IMR-90 (cell line): ENCODE measurements around the gene PRKN. TPM values are rescaled to one million over a fixed set of nuclear protein-coding genes. Genes with fewer than 3 reads are reported as not detected.

Experiments
- ATAC-seq: fragments of 200-7000 bp; cut with Tn5 transposase; 2 replicates; pipeline ENCODE4 v1.9.1; 2020; ENCODE audit warnings: low read depth, mild to moderate bottlenecking, moderate library complexity
- BruUV-seq: library from RNA; stranded (reverse); fragments of 400-500 nt; replicated peaks from 2 replicates; lab custom pipeline; 2021; lab: Mats Ljungman, UMichigan
- CTCF ChIA-PET: fragments of 300-600 bp; formaldehyde crosslinking; extraction: SDS; loops from one replicate; lab custom pipeline; 2021; ENCODE audit warnings: antibody characterized with exemption; lab: Yijun Ruan, JAX
- POLR2A ChIA-PET: fragments of 300-600 bp; sonication (Branson Sonifier 250); formaldehyde crosslinking; loops from one replicate; lab custom pipeline; 2022; ENCODE audit warnings: antibody characterized with exemption; ENCODE audit not compliant: unreplicated experiment; lab: Charles Lee
- DNase-seq: peaks from one replicate; pipeline ENCODE4 v3.0.0; 2013
- H2AFZ ChIP-seq: replicated peaks from 2 replicates; pipeline ENCODE3; 2013; ENCODE audit warnings: low read length, mild to moderate bottlenecking; ENCODE audit not compliant: poor library complexity
- H2AK5ac ChIP-seq: 2 replicates; pipeline ENCODE4 v1.6.1; 2013; ENCODE audit warnings: low read depth, low read length, inconsistent platforms
- H2AK9ac ChIP-seq: replicated peaks from 2 replicates; pipeline ENCODE3; 2013; ENCODE audit warnings: mild to moderate bottlenecking, low read depth, low read length, moderate library complexity; ENCODE audit not compliant: poor library complexity
- H2BK120ac ChIP-seq: 2 replicates; pipeline ENCODE4 v1.6.1; 2013; ENCODE audit warnings: low read depth, low read length, inconsistent platforms
- H2BK15ac ChIP-seq: 3 replicates; pipeline ENCODE4 v1.6.1; 2013; ENCODE audit warnings: low read depth, low read length, inconsistent platforms
- H2BK20ac ChIP-seq: 2 replicates; pipeline ENCODE4 v1.6.1; 2013; ENCODE audit warnings: low read depth, mild to moderate bottlenecking, inconsistent platforms, low read length, moderate library complexity
- H2BK5ac ChIP-seq: 2 replicates; pipeline ENCODE4 v1.6.1; 2013; ENCODE audit warnings: mild to moderate bottlenecking, low read depth, low read length, inconsistent platforms; ENCODE audit not compliant: poor library complexity, severe bottlenecking
- H3K14ac ChIP-seq: replicated peaks from 2 replicates; pipeline ENCODE4 v1.6.1; 2013; ENCODE audit warnings: low read depth, low read length, inconsistent platforms
- H3K18ac ChIP-seq: 2 replicates; pipeline ENCODE4 v1.6.1; 2013; ENCODE audit warnings: low read depth, low read length, control low read depth
- H3K23ac ChIP-seq: 2 replicates; pipeline ENCODE4 v1.6.1; 2013; ENCODE audit warnings: low read depth, low read length, inconsistent platforms
- H3K27ac ChIP-seq: 2 replicates; pipeline ENCODE4 v1.5.1; 2013; ENCODE audit warnings: mild to moderate bottlenecking, control low read depth, low read length; ENCODE audit not compliant: insufficient read depth
- H3K27me3 ChIP-seq: 2 replicates; pipeline ENCODE4 v1.6.1; 2013; ENCODE audit warnings: low read length; ENCODE audit not compliant: control insufficient read depth, insufficient read depth
- H3K36me3 ChIP-seq: 2 replicates; pipeline ENCODE4 v1.6.1; 2013; ENCODE audit warnings: low read length, mixed read lengths; ENCODE audit not compliant: control insufficient read depth, insufficient read depth
- H3K4ac ChIP-seq: 2 replicates; pipeline ENCODE4 v1.6.1; 2013; ENCODE audit warnings: low read depth, low read length, inconsistent platforms
- H3K4me1 ChIP-seq: 2 replicates; pipeline ENCODE4 v1.6.1; 2013; ENCODE audit warnings: low read length, mixed read lengths; ENCODE audit not compliant: control insufficient read depth, insufficient read depth
- H3K4me2 ChIP-seq: 2 replicates; pipeline ENCODE4 v1.6.1; 2013; ENCODE audit warnings: low read depth, mild to moderate bottlenecking, control low read depth, low read length, moderate library complexity
- H3K4me3 ChIP-seq: 2 replicates; pipeline ENCODE4 v1.5.1; 2013; ENCODE audit warnings: low read depth, mild to moderate bottlenecking, control low read depth, low read length, moderate library complexity; ENCODE audit not compliant: insufficient read depth
- H3K56ac ChIP-seq: 2 replicates; pipeline ENCODE4 v1.6.1; 2013; ENCODE audit warnings: low read length, inconsistent platforms; ENCODE audit not compliant: insufficient read depth; ENCODE audit errors: extremely low read depth
- H3K79me1 ChIP-seq, 2 experiments: 2 replicates each; pipeline ENCODE4 v1.6.1; 2013; ENCODE audit warnings: low read length in 2 of 2, inconsistent platforms in 1 of 2, low read depth in 1 of 2
- H3K9ac ChIP-seq: 2 replicates; pipeline ENCODE4 v1.6.1; 2013; ENCODE audit warnings: low read depth, low read length, control low read depth
- H3K9me1 ChIP-seq: 2 replicates; pipeline ENCODE4 v1.6.1; 2013; ENCODE audit warnings: low read length, inconsistent platforms; ENCODE audit not compliant: insufficient read depth
- H3K9me3 ChIP-seq: 2 replicates; pipeline ENCODE4 v1.6.1; 2013; ENCODE audit warnings: low read length; ENCODE audit not compliant: control insufficient read depth, insufficient read depth
- H4K20me1 ChIP-seq: 2 replicates; pipeline ENCODE4 v1.6.1; 2013; ENCODE audit warnings: low read length, inconsistent platforms; ENCODE audit not compliant: insufficient read depth
- H4K5ac ChIP-seq: 2 replicates; pipeline ENCODE4 v1.6.1; 2013; ENCODE audit warnings: mild to moderate bottlenecking, low read depth, low read length, control low read depth
- H4K8ac ChIP-seq, 2 experiments: 2 replicates each; pipeline ENCODE4 v1.6.1; 2013; ENCODE audit warnings: low read depth in 2 of 2, low read length in 2 of 2, control low read depth in 1 of 2, inconsistent platforms in 1 of 2
- H4K91ac ChIP-seq: 2 replicates; pipeline ENCODE4 v1.6.1; 2013; ENCODE audit warnings: low read depth, low read length, inconsistent platforms; ENCODE audit not compliant: insufficient read depth
- BHLHE40 ChIP-seq: fragments of 150-350 bp; IDR thresholded peaks from 2 replicates; pipeline ENCODE4 v1.6.1; 2016; ENCODE audit warnings: mild to moderate bottlenecking, low read depth, low read length
- CEBPB ChIP-seq: IDR thresholded peaks from 2 replicates; pipeline ENCODE4 v1.6.1; 2012; ENCODE audit warnings: low read depth, low read length, improper control_type of control experiment
- FOS ChIP-seq: fragments of 150-350 bp; IDR thresholded peaks from 2 replicates; pipeline ENCODE4 v1.6.1; 2016; ENCODE audit warnings: low read depth, low read length
- MXI1 ChIP-seq: IDR thresholded peaks from 2 replicates; pipeline ENCODE4 v1.6.1; 2012; ENCODE audit warnings: low read depth, mild to moderate bottlenecking, low read length, moderate library complexity, borderline replicate concordance
- NFE2L2 ChIP-seq: fragments of 150-350 bp; IDR thresholded peaks from 2 replicates; pipeline ENCODE4 v1.6.1; 2016; ENCODE audit warnings: low read depth, mild to moderate bottlenecking, low read length
- POLR2A ChIP-seq: IDR thresholded peaks from 2 replicates; pipeline ENCODE4 v1.6.1; 2012; ENCODE audit warnings: mild to moderate bottlenecking, low read depth, low read length
- RCOR1 ChIP-seq: IDR thresholded peaks from 2 replicates; pipeline ENCODE4 v1.6.1; 2012; ENCODE audit warnings: mild to moderate bottlenecking, low read length, improper control_type of control experiment; ENCODE audit not compliant: insufficient replicate concordance
- RFX5 ChIP-seq: IDR thresholded peaks from 2 replicates; pipeline ENCODE4 v1.8.0; 2012; ENCODE audit warnings: low read depth, mild to moderate bottlenecking, low read length, moderate library complexity
- WGBS, 2 experiments: methylation state at CpG; one replicate each; pipeline versions ENCODE4 v1.1.5 to v1.1.7; 2013; ENCODE audit warnings: missing lambda C conversion rate in 2 of 2; ENCODE audit not compliant: insufficient read length in 1 of 2; ENCODE audit errors: extremely low coverage in 2 of 2; 5-methylcytosine and 5-hydroxymethylcytosine counted together
- dilution Hi-C: fragments of 300-500 bp; cut with HindIII; formaldehyde crosslinking; loops from one replicate; pipeline ENCODE4 v1.14.3; 2018; ENCODE audit warnings: low sequenced_read_pairs; ENCODE audit not compliant: unreplicated experiment
- in situ Hi-C: fragments of 300-500 bp; cut with MboI; formaldehyde crosslinking; loops from 3 replicates; pipeline ENCODE4 v1.14.3; 2019; ENCODE audit warnings: low sequenced_read_pairs, inconsistent platforms, mixed read lengths
- intact Hi-C: fragments of 100-400 bp; cut with micrococcal nuclease; formaldehyde crosslinking; loops from 2 replicates; pipeline ENCODE4 v1.10.0; 2022
- polyA plus RNA-seq, 3 experiments: library from polyadenylated mRNA; depleted of rRNA; stranded (reverse); fragments of >200 nt; gene quantifications; 2 replicates each; pipeline ENCODE4 v1.2.3, GENCODE V29; 2012; ENCODE audit warnings: low replicate concordance in 1 of 3
- total RNA-seq: library from RNA; depleted of rRNA; stranded (reverse); fragments of >200 nt; gene quantifications from 2 replicates; pipeline ENCODE4 v1.2.3, GENCODE V29; 2012
- TF ChIP-seq, protein P1 (sequence below): fragments of 150-350 bp; IDR thresholded peaks from 2 replicates; pipeline ENCODE4 v1.6.1; 2017; ENCODE audit warnings: mild to moderate bottlenecking, antibody characterized with exemption, low read length, low read depth
- TF ChIP-seq, protein P2 (sequence below): conservative IDR thresholded peaks from 2 replicates; pipeline ENCODE4 v1.5.1; 2012; ENCODE audit warnings: mild to moderate bottlenecking, low read depth, low read length, improper control_type of control experiment
- TF ChIP-seq, protein P3 (sequence below): fragments of 150-350 bp; IDR thresholded peaks from 2 replicates; pipeline ENCODE4 v1.6.1; 2016; ENCODE audit warnings: low read depth, mild to moderate bottlenecking, low read length, moderate library complexity, borderline replicate concordance

The PRKN gene
- total and polyA plus RNA-seq, 2 of the 4 experiments (the other 2 are of a cell fraction), result 0.15 to 0.18 TPM

DNA sequence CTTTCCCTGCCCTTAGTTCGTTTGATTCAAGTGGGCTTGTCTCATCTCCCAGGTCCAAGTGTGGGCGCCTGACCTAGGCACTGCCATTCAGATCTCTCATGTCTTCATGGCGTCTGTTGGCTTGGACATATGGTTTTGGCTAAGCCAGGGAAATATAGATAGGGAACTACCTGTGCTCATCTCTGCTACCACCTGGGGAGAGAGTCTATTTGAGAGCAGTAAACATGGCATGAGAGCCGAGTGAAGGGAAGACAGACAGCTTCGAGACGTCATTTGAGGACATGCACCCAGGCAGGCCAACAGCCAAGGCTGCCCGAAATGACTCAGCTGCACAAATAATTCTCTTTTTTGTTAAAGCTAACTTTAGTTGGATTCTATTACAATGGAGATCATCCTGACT, 1083.0 kb downstream of the PRKN start:
- no peak overlapping the region for H3K4me3 ChIP-seq
- H2BK20ac ChIP-seq, result no peak overlapping the region
- H2AFZ ChIP-seq, result no peak overlapping the region
- H4K5ac ChIP-seq, result no peak overlapping the region
- H3K56ac ChIP-seq, result no peak overlapping the region
- H3K4me2 ChIP-seq, result no peak overlapping the region
- intact Hi-C loops (no loop called here), in situ Hi-C loops (no loop called here), dilution Hi-C loops (no loop called here)
- H4K8ac ChIP-seq, result no peak overlapping the region
- TF ChIP-seq, protein P1, sequence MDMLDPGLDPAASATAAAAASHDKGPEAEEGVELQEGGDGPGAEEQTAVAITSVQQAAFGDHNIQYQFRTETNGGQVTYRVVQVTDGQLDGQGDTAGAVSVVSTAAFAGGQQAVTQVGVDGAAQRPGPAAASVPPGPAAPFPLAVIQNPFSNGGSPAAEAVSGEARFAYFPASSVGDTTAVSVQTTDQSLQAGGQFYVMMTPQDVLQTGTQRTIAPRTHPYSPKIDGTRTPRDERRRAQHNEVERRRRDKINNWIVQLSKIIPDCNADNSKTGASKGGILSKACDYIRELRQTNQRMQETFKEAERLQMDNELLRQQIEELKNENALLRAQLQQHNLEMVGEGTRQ, result no peak
- TF ChIP-seq CEBPB, result no peak
- TF ChIP-seq POLR2A, result no peak
- no peak for TF ChIP-seq NFE2L2
- no peak for TF ChIP-seq RCOR1
- TF ChIP-seq, protein P2, sequence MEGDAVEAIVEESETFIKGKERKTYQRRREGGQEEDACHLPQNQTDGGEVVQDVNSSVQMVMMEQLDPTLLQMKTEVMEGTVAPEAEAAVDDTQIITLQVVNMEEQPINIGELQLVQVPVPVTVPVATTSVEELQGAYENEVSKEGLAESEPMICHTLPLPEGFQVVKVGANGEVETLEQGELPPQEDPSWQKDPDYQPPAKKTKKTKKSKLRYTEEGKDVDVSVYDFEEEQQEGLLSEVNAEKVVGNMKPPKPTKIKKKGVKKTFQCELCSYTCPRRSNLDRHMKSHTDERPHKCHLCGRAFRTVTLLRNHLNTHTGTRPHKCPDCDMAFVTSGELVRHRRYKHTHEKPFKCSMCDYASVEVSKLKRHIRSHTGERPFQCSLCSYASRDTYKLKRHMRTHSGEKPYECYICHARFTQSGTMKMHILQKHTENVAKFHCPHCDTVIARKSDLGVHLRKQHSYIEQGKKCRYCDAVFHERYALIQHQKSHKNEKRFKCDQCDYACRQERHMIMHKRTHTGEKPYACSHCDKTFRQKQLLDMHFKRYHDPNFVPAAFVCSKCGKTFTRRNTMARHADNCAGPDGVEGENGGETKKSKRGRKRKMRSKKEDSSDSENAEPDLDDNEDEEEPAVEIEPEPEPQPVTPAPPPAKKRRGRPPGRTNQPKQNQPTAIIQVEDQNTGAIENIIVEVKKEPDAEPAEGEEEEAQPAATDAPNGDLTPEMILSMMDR, result no peak
- TF ChIP-seq, protein P3, sequence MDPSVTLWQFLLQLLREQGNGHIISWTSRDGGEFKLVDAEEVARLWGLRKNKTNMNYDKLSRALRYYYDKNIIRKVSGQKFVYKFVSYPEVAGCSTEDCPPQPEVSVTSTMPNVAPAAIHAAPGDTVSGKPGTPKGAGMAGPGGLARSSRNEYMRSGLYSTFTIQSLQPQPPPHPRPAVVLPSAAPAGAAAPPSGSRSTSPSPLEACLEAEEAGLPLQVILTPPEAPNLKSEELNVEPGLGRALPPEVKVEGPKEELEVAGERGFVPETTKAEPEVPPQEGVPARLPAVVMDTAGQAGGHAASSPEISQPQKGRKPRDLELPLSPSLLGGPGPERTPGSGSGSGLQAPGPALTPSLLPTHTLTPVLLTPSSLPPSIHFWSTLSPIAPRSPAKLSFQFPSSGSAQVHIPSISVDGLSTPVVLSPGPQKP, result no peak
- TF ChIP-seq FOS, result no peak
- TF ChIP-seq MXI1, result no peak
- no peak for TF ChIP-seq RFX5
- no peak for TF ChIP-seq BHLHE40
- ATAC-seq (no peak), DNase-seq (no peak)
- no peak overlapping the region for H2BK5ac ChIP-seq
- no peak overlapping the region for H2AK9ac ChIP-seq
- H3K4me1 ChIP-seq, result no peaks in the 10 kb centered on the region
- no peak overlapping the region for H3K23ac ChIP-seq
- H3K4ac ChIP-seq, result no peak overlapping the region
- H2AK5ac ChIP-seq, result no peak overlapping the region
- H4K91ac ChIP-seq, result no peak overlapping the region
- no peaks in the 10 kb centered on the region for H3K27me3 ChIP-seq
- no peak overlapping the region for H3K14ac ChIP-seq
- no peak overlapping the region for H3K9ac ChIP-seq
- no peak overlapping the region for H3K18ac ChIP-seq
- ChIA-PET POLR2A (no interaction called here), CTCF (no interaction called here)
- H3K9me1 ChIP-seq, result no peaks in the 10 kb centered on the region
- no peak overlapping the region for H3K27ac ChIP-seq
- H4K20me1 ChIP-seq, result no peaks in the 10 kb centered on the region
- no peaks in the 10 kb centered on the region for H3K36me3 ChIP-seq
- H3K9me3 ChIP-seq, result peaks cover 14% of the 10 kb centered on the region
- BruUV-seq, result no TSS peak
- WGBS, 2 experiments, result no CpG with 5 or more reads among the region's 7 CpGs
- no peaks in the 10 kb centered on the region for H3K79me1 ChIP-seq
- no peak overlapping the region for H2BK15ac ChIP-seq
- H2BK120ac ChIP-seq, result no peak overlapping the region
